ENCODE data around the gene SNED1. TPM values are rescaled to one million over a fixed set of nuclear protein-coding genes. Genes with fewer than 3 reads are reported as not detected.

SNED1 gene
- total and polyA plus RNA-seq, 9 of the 15 experiments (the other 6 are each of a cell fraction or from before 2014, with no cell fraction given) = 0.03 to 0.07 (median 0.05) TPM; not detected in 5

DNA sequence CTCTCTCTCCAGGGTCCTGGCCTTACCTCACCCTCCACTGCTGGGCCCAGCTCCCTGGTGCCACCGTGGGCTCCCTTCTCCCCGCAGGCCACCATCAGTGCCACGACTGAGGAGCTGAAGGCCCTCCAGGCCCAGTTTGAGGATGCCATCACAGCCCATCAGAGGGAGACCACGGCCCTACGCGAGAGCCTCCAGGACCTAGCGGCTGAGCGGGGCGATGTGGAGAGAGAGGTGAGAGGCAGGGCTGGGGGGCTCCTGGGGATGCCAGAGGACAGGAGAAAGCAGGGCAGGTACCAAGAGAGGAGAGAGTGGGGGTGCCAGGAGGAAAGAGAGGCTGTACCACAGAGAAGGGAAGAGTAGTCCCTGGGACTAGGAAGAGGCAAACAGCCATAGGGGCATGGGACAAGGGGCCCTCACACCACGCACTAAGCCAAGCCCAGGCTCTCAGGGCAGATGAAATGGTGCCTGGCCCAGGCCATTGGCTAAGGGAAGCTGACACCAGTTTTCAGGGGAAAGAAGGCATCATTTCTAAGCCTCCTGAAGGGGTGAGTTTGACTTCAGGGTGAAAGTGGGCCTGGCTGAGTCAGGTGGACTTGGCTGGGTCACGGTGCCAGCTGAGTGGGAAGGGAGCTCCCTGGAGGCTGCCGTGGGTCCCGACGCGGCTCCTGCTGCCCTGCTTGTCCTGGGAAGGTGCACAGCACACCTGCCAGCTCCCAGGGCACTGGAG, 39.0 kb upstream of the SNED1 start:
- H3K36me3 ChIP-seq (ENCODE audit: control insufficient read depth, insufficient read depth, low read length) = no peaks in the 10 kb centered on the region
- H2AFZ ChIP-seq (ENCODE audit: low read depth, low read length) = no peak overlapping the region
- no peak overlapping the region for H3K4me3 ChIP-seq
- in situ Hi-C loops (cut with MboI) (no loop called here), intact Hi-C loops (cut with micrococcal nuclease) (no loop called here)
- no peak overlapping the region for H3K4me2 ChIP-seq (ENCODE audit: insufficient read depth, low read length)
- WGBS (ENCODE audit: insufficient coverage, low coverage, missing lambda C conversion rate) = 3% methylated on average over 8 of the region's 15 CpGs
- no TSS peak for BruUV-seq (replicated peaks)
- peaks cover 0 to 4% of the 10 kb centered on the region in 2 experiments; a peak in 1 of 5 replicates for H3K4me1 ChIP-seq (replicated peaks in 1 of 2; ENCODE audit: control insufficient read depth in 2 of 2, insufficient read depth in 2 of 2, low read length in 2 of 2)
- FAIRE-seq (no peak), ATAC-seq (no peak), DNase-seq (ENCODE audit: extremely low read depth in 1 of 4, low spot score in 3 of 4) (no peak)
- H3K27ac ChIP-seq (ENCODE audit: extremely low read depth, low read depth, low read length) = no peak overlapping the region
- ChIA-PET CTCF (ENCODE audit: low intra/inter-chr PET ratio) (no interaction called here), POLR2A (interaction anchor here (0.7 to 0.8 kb wide), 2 partner anchors 50 to 77 kb away, joined by 3 to 4 read pairs; no protein-coding TSS in a partner anchor)
- H3K79me2 ChIP-seq (ENCODE audit: control insufficient read depth, insufficient read depth, low read length) = no peaks in the 10 kb centered on the region
- no peaks in the 10 kb centered on the region for H4K20me1 ChIP-seq (replicated peaks; ENCODE audit: control insufficient read depth, insufficient read depth, low read length)
- peaks cover 0 to 50% of the 10 kb centered on the region in 2 experiments; a peak in 2 of 5 replicates for H3K27me3 ChIP-seq (ENCODE audit: control insufficient read depth in 2 of 2, insufficient read depth in 2 of 2, low read length in 2 of 2)
- no peaks in the 10 kb centered on the region for H3K9me1 ChIP-seq (ENCODE audit: control insufficient read depth, insufficient read depth, low read length)
- no peaks in the 10 kb centered on the region for H3K9me3 ChIP-seq (replicated peaks; ENCODE audit: control insufficient read depth, insufficient read depth, low read depth, low read length)
- H3K9ac ChIP-seq (ENCODE audit: insufficient read depth in 1 of 2, low read depth in 2 of 2, low read length in 2 of 2) = no peak overlapping the region
- no peak for TF ChIP-seq U2AF2 (optimal IDR thresholded peaks at IDR 0.05; ENCODE audit: low read depth, low read length)
- no peak for TF ChIP-seq ZNF431 (CRISPR knock-in tag; IDR thresholded peaks at IDR 0.05)
- TF ChIP-seq ZBTB33 (CRISPR knock-in tag; IDR thresholded peaks at IDR 0.05) = no peak
